Measurements from ENCODE around the gene PSAP.

PSAP gene

GRCh38 chr10:71782221-71782916 lies 68.7 kb downstream of the PSAP start:
- no peak for DNase-seq

DNA sequence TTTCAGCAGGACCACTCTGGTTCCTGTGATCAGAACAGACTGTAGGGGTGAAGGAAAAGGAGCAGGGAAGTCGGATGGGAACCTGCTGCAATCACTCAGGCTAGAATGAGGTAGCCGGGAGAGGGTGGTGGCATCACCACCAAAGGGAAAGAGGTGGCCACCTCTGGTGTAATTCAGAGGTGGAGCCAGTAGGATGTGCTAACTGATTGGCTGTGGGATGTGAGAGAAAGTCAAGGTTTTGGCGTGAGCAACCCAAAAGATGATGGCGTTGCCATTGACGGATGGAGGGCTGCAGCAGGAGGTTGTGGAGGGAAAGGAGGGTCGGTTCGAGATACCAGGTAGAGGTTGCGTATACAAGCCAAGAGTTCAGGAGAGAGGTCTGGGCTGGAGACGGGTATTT lies 70.3 kb downstream of the PSAP start:
- DNase-seq: no peak

DNA sequence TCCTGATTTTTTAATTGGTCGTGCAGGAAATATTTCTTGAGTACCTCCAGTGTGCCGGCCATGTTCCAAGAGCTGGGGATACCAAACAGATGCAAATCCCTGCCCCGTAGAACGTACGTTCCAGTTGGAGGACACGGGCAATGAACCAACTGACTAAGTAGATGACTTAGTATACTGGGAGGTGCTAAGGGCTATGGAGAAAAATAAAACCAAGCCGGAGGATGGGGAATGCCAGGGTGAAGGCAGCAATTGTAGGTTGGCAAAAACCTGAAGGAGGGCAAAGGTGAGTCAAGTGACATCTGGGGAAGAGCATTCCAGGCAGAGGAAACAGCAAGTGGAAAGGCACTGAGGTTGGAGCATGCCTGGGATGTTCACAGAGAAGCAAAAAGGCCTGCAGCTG lies 70.9 kb downstream of the PSAP start:
- no peak for DNase-seq

GRCh38 chr10:71779641-71780040 lies 71.4 kb downstream of the PSAP start:
- no peak for DNase-seq

GRCh38 chr10:71778071-71778825 lies 72.8 kb downstream of the PSAP start:
- no peak for DNase-seq

- DNase-seq: no peak
These were observed 73.7 kb downstream of the PSAP start for GRCh38 chr10:71777213-71777985.

DNA sequence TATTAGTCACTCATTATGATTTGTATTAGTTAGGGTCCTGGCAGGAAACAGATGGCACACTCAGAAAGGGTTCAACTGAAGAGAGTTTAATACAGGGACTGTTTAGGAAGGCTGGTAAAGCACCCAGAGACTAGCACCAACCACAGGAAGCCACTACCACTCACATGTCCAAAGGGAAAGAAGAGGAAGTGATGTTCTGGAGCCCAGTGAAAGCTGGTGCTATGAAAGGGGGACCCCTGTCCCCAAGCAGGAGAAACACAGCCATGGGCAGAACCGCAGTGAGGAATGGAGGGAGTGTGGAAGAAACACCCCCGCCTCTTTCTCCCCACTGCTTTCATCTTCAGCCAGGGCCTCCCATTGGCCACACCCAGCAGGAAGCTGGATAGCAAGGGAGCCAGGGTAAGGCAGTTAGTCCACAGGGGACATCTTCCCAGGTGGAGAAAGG lies 74.5 kb downstream of the PSAP start:
- DNase-seq: no peak

DNA sequence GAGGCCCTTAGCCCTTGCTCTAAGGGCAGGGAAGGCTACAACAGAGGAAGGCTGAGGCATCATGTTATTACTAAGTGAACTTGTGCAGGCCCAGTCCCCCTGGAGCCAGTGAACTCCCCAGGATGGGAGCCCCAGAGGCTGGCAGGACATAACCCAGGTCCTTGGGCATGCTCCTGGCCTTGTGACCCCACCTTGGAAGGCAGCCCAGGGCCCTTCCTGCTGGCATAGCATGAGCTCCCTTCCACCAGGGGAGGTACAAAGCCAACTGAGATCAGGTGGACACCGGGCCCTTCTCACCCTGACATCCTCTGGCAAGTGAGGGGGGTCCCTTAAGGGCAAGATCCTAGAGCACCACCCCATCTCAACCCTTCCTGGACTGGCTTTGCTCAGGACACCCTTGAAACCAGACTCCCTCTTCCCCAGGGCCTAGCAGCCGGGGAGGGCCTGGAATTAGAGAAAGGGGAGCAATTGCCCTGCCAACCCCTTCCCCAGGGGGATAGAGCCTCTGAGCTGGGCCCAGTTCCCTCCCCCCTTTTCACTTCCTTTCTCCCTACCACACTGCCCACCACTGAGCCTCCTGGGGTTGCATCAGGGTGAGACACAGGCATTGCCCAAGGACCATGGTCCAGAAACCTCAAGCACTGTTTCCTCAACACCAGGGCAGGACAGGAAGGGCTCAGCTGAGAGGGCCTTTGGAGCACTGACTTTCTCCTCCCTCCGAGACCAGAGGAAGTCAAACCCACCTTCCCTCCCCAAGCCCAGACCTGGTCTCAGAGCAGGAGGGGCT lies 75.9 kb downstream of the PSAP start:
- no peak for DNase-seq

GRCh38 chr10:71773221-71773971 lies 77.7 kb downstream of the PSAP start, which contains the start of gene VSIR:
Gene VSIR (minus strand): TSS chr10:71773520. CDS start chr10:71773439, 81 bp downstream.
- peak; percentile 89 to 95 (median 92) for DNase-seq

- no peak for DNase-seq
These were observed 78.2 kb downstream of the PSAP start for GRCh38 chr10:71772832-71773220.

DNA sequence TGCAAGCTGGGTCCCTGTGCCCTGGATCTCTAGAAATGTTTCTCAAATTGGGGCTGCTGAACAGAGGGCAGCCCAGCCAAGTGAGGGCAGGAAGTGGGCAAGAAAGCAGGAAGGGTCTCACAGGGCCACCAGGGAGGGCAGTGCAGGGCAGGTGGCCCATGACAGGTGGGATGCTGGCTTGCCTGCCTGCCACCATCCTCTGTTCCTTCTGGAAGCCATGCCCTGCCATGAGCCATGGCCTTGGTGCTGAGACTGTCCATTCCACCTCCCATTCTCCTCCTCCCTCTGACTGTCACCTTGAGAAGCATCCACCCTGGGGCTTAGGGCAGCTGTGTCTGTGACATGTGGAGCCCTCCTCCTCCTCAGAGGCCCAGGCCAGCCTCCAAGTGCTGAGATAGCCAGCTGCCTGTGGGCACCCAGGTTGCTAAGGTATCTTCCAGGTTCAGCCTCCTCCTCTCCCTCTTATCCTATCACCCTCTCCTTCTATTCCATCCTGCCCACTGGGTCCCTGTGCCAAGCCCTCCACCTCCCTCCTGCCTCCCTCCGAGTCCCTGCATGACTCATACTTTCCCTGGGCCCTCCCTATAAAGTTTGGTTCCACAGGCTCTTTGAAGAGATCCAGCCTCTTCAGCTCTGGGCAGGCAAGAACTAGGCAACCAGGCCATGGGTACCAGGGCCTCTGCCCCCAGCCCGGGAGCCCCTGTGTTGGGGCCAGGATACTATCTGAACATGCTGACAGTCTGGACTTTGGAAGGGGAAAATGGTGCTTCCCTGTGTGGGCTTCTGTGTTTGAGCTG lies 79.0 kb downstream of the PSAP start:
- no peak for DNase-seq

DNA sequence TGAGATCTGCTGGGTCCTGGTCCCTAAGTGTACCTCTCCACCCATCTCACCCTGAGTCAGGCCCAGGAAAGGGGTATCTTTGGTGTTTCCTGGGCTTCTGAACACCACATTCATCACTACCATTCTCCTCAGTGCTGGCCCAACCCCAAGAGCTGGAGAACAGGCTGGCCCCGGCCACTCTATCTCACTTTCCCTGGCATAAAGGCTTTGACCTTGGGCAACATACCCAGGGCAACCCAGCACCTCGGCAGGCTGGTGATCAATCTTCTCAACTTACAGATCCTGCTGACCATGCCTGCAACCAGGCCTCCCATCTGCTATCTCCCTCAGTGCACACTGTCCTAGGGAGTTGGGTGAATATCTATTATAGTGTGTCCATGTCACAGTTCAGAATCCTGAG lies 79.8 kb downstream of the PSAP start:
- DNase-seq: no peak

GRCh38 chr10:71770789-71771188 lies 80.3 kb downstream of the PSAP start:
- no peak for DNase-seq

DNA sequence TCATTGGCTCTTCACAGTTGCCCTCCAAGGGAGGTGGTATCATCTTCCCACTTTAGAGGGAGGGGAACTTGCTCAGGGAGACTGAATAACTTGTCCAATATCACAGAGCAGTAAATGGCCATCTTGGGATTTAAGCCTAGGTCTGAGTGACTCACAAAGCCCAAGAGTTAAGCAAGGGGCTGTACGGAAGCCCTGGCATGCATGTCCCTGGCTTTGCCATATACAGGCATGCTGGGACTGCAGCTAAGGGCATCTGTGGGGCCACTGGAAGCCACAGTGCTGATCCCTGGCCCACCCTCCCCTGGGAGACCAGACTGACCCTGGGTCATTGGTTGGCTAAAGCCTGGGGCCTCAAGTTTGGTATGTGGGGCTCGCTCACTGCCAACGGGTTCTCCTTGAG lies 80.8 kb downstream of the PSAP start:
- DNase-seq: no peak

DNA sequence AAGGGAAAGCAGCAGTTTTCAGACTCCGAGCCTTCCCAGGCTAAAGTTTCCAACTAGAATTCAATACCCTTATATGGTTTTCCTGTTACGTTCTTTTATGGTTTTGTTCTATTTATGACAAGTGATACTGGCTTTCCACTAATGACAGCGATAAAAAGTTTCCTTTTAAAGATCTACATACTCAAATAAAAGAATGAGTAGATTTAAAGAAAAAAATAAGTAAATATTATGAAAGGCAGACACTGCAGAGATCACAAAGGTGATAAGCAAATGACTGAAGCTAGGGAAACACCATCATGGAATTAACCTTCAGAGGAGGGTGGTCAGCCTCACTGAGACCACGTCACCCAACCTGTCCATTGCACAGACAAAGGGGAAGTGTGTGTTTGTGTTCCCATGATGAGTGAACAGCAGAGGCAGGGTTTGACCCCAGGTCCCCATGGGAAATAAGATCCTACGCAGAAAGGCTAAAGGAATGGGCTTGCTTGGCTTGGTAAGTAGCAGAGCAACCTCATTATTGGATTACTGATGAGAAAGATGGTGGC lies 81.7 kb downstream of the PSAP start:
- no peak for DNase-seq

DNA sequence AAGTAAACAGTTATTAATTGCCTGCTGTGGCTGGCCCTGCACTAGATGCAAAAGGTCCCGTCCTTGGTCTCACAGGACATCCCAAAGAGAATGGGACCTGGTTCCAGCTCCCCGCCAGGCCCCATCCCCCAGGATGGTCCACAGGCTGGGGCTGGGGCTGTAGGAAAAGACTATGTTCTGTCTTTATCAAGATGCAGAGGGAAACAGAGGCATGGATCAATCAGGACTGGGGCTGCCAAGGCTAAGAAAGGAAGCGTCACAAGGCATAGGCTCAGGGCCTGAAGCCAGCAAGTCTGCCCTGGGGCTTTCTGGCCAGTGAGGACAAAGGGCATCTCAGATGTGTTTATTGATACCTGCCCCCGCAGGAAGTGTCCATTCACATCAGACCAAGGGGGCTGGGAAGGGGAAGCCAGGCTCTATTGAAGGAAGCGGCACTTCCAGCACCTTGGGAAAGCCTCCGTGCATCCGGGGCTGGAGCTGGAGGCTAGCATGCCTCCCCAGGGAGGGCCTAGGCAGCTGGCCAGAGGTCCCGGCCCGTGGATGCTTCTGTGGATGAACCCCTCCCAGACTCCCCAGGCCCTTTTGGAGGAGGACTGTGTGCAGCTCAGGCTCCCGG lies 83.5 kb downstream of the PSAP start:
- no peak for DNase-seq

DNA sequence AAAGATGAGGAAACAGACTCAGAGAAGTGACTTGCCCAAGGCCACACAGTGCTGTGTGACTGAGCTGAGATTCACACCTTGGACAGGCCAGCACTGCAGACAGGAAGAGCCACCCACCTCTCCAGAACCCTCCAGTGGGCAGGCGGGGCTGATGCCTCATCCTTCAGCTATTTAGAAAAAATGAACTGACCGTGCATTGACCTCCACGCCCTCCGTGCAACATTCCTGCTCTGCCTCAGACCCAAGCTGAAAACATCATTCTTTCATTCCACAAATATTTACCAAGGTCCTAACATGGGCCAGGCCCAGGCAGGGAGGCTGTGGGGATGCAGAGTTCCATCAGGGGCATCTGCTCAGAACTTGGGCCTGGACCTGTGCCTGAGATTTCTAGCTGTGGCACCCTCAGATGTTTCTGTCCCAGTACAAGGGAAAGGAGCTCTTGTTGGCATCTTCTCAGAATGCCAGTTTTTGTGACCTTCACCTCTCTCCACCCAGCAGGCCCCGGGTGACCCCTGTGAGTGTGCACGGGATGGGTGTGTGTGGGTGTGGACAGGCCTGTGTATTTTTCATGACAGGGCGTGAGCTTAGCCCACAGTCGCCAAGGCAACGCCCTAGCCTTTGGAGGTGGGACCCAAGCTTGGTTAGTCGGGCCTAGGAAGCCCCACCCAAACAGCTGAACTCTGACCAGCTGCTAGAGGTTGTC lies 84.2 kb downstream of the PSAP start:
- DNase-seq: no peak
